NCI-H1048 (cell line): ENCODE data around the gene HCRTR1.

Source experiments
- DNase-seq: peaks from one replicate; lab custom pipeline; 2025; lab: John Stamatoyannopoulos, UW

The HCRTR1 gene

GRCh38 chr1:31598980-31599379 is 18.5 kb upstream of the HCRTR1 start:
- DNase-seq: no peak

GRCh38 chr1:31600641-31601040 is 16.8 kb upstream of the HCRTR1 start:
- no peak for DNase-seq

- DNase-seq: no peak
Observed at GRCh38 chr1:31602081-31602480, 15.4 kb upstream of the HCRTR1 start.

GRCh38 chr1:31605908-31606427 is 11.5 kb upstream of the HCRTR1 start:
- DNase-seq: no peak

- DNase-seq: no peak
Observed at GRCh38 chr1:31607360-31607759, 10.1 kb upstream of the HCRTR1 start.

GRCh38 chr1:31609514-31610118 is 7.9 kb upstream of the HCRTR1 start:
- no peak for DNase-seq

GRCh38 chr1:31614414-31615005 is 3.0 kb upstream of the HCRTR1 start:
- DNase-seq: no peak

- DNase-seq: no peak
Observed at GRCh38 chr1:31615414-31615813, 2.1 kb upstream of the HCRTR1 start.

- DNase-seq: no peak
Observed at GRCh38 chr1:31615939-31616338, 1.6 kb upstream of the HCRTR1 start.

- DNase-seq: no peak
Observed at GRCh38 chr1:31617916-31618746, 642 bp downstream of the HCRTR1 start.

- no peak for DNase-seq
Observed at GRCh38 chr1:31618916-31619846, 1.7 kb downstream of the HCRTR1 start.

- no peak for DNase-seq
Observed at GRCh38 chr1:31620631-31621497, 3.4 kb downstream of the HCRTR1 start.

GRCh38 chr1:31621498-31621820 is 4.0 kb downstream of the HCRTR1 start:
- DNase-seq: no peak

- DNase-seq: no peak
Observed at GRCh38 chr1:31621847-31622730, 4.6 kb downstream of the HCRTR1 start.

GRCh38 chr1:31623365-31623764 is 5.9 kb downstream of the HCRTR1 start:
- no peak for DNase-seq

GRCh38 chr1:31624309-31624708 is 6.8 kb downstream of the HCRTR1 start:
- no peak for DNase-seq

GRCh38 chr1:31624731-31625514 is 7.4 kb downstream of the HCRTR1 start:
- no peak for DNase-seq

GRCh38 chr1:31625561-31626222 is 8.2 kb downstream of the HCRTR1 start:
- DNase-seq: no peak
